ENCODE data around the gene UVRAG.

UVRAG gene

GRCh38 chr11:75884321-75884720, 69.3 kb downstream of the UVRAG start:
- H3K27ac ChIP-seq, result no peak overlapping the region

GRCh38 chr11:75888416-75888815, 73.4 kb downstream of the UVRAG start:
- H3K4me3 ChIP-seq, result no peak overlapping the region
- H3K27ac ChIP-seq, result no peak overlapping the region
- H3K4me1 ChIP-seq, result peaks cover 25% of the 10 kb centered on the region
- no peak overlapping the region for H3K9ac ChIP-seq
- no peak for TF ChIP-seq Cebpa-rat (IDR thresholded peaks at IDR 0.05)
- 0 out of 2 replicates have a peak, but pooled peaks cover 6% of the 10 kb centered on the region for H3K9me3 ChIP-seq
- no peak overlapping the region for H3K4me2 ChIP-seq
- H3K27me3 ChIP-seq, result no peaks in the 10 kb centered on the region
- H3K36me3 ChIP-seq, result peaks cover 30% of the 10 kb centered on the region
- no peaks in the 10 kb centered on the region; the same call in 1 of the 2 replicates for H4K20me1 ChIP-seq

More at GRCh38 chr11:75884321-75884720, 69.3 kb downstream of the UVRAG start:
- no peak for TF ChIP-seq Cebpa-rat (IDR thresholded peaks at IDR 0.05)
- Histone ChIP-seq H3K27me3 (no peaks in the 10 kb centered on the region), H4K20me1 (no peaks in the 10 kb centered on the region; the same call in 1 of the 2 replicates), H3K9ac (no peak overlapping the region), H3K4me1 (peaks cover 13% of the 10 kb centered on the region), H3K4me3 (no peak overlapping the region), H3K4me2 (no peak overlapping the region), H3K36me3 (peaks cover 34% of the 10 kb centered on the region), H3K9me3 (0 out of 2 replicates have a peak, but pooled peaks cover 6% of the 10 kb centered on the region)

- no peak overlapping the region for H3K4me3 ChIP-seq
- 0 out of 2 replicates have a peak, but pooled peaks cover 3% of the 10 kb centered on the region for H3K9me3 ChIP-seq
- TF ChIP-seq Cebpa-rat (IDR thresholded peaks at IDR 0.05), result no peak
- H3K4me2 ChIP-seq, result peak overlapping the region; percentile 40
- peaks cover 28% of the 10 kb centered on the region for H4K20me1 ChIP-seq
- H3K9ac ChIP-seq, result no peak overlapping the region
- H3K27me3 ChIP-seq, result no peaks in the 10 kb centered on the region
- peaks cover 30% of the 10 kb centered on the region for H3K36me3 ChIP-seq
- H3K4me1 ChIP-seq, result peaks cover 14% of the 10 kb centered on the region
- H3K27ac ChIP-seq, result no peak overlapping the region
Observed at GRCh38 chr11:75891947-75892739, 77.1 kb downstream of the UVRAG start.

GRCh38 chr11:75893251-75893650, 78.2 kb downstream of the UVRAG start:
- TF ChIP-seq Cebpa-rat (IDR thresholded peaks at IDR 0.05), result no peak
- Histone ChIP-seq H3K9ac (no peak overlapping the region), H3K4me2 (no peak overlapping the region), H3K27ac (no peak overlapping the region), H3K36me3 (peaks cover 27% of the 10 kb centered on the region), H3K27me3 (no peaks in the 10 kb centered on the region), H4K20me1 (peaks cover 32% of the 10 kb centered on the region), H3K4me3 (no peak overlapping the region), H3K4me1 (peaks cover 12% of the 10 kb centered on the region), H3K9me3 (no peaks in the 10 kb centered on the region)

- H3K9me3 ChIP-seq, result no peaks in the 10 kb centered on the region
- H4K20me1 ChIP-seq, result peaks cover 40% of the 10 kb centered on the region
- H3K4me1 ChIP-seq, result peaks cover 12% of the 10 kb centered on the region
- no peak overlapping the region for H3K4me2 ChIP-seq
- H3K9ac ChIP-seq, result no peak overlapping the region
- no peak overlapping the region for H3K4me3 ChIP-seq
- H3K27ac ChIP-seq, result no peak overlapping the region
- H3K36me3 ChIP-seq, result peaks cover 27% of the 10 kb centered on the region
- H3K27me3 ChIP-seq, result no peaks in the 10 kb centered on the region
- no peak for TF ChIP-seq Cebpa-rat (IDR thresholded peaks at IDR 0.05)
Observed at GRCh38 chr11:75894036-75894585, 79.1 kb downstream of the UVRAG start.

GRCh38 chr11:75896843-75897419, 81.9 kb downstream of the UVRAG start:
- Histone ChIP-seq H3K27ac (no peak overlapping the region), H3K4me1 (peaks cover 4% of the 10 kb centered on the region)
- no peak for TF ChIP-seq Cebpa-rat (IDR thresholded peaks at IDR 0.05)

GRCh38 chr11:75898871-75899270, 83.9 kb downstream of the UVRAG start:
- no peak for TF ChIP-seq Cebpa-rat (IDR thresholded peaks at IDR 0.05)
- Histone ChIP-seq H3K27me3 (no peaks in the 10 kb centered on the region), H3K4me3 (no peak overlapping the region), H4K20me1 (peaks cover 86% of the 10 kb centered on the region), H3K4me1 (no peaks in the 10 kb centered on the region), H3K9me3 (no peaks in the 10 kb centered on the region), H3K4me2 (no peak overlapping the region), H3K27ac (no peak overlapping the region), H3K36me3 (peaks cover 6% of the 10 kb centered on the region), H3K9ac (no peak overlapping the region)

More at GRCh38 chr11:75896843-75897419, 81.9 kb downstream of the UVRAG start:
- Histone ChIP-seq H4K20me1 (peaks cover 67% of the 10 kb centered on the region), H3K4me3 (no peak overlapping the region), H3K9ac (no peak overlapping the region), H3K4me2 (no peak overlapping the region), H3K27me3 (no peaks in the 10 kb centered on the region), H3K9me3 (no peaks in the 10 kb centered on the region), H3K36me3 (peaks cover 20% of the 10 kb centered on the region)

- H4K20me1 ChIP-seq, result peaks cover 91% of the 10 kb centered on the region
- H3K9me3 ChIP-seq, result no peaks in the 10 kb centered on the region
- no peak overlapping the region for H3K4me2 ChIP-seq
- no peaks in the 10 kb centered on the region for H3K27me3 ChIP-seq
- TF ChIP-seq Cebpa-rat (IDR thresholded peaks at IDR 0.05), result no peak
- no peak overlapping the region for H3K4me3 ChIP-seq
- H3K4me1 ChIP-seq, result no peaks in the 10 kb centered on the region
- H3K36me3 ChIP-seq, result peaks cover 6% of the 10 kb centered on the region
- no peak overlapping the region for H3K27ac ChIP-seq
- H3K9ac ChIP-seq, result no peak overlapping the region
Observed at GRCh38 chr11:75899806-75900205, 84.8 kb downstream of the UVRAG start.

GRCh38 chr11:75900848-75901247, 85.8 kb downstream of the UVRAG start:
- no peaks in the 10 kb centered on the region for H3K27me3 ChIP-seq
- H3K36me3 ChIP-seq, result peaks cover 6% of the 10 kb centered on the region

GRCh38 chr11:75902631-75903030, 87.6 kb downstream of the UVRAG start:
- TF ChIP-seq Cebpa-rat (IDR thresholded peaks at IDR 0.05), result no peak
- no peak overlapping the region for H3K27ac ChIP-seq
- peaks cover 92% of the 10 kb centered on the region for H4K20me1 ChIP-seq
- H3K4me2 ChIP-seq, result no peak overlapping the region
- H3K9me3 ChIP-seq, result no peaks in the 10 kb centered on the region
- no peak overlapping the region for H3K9ac ChIP-seq
- no peaks in the 10 kb centered on the region for H3K4me1 ChIP-seq
- no peak overlapping the region for H3K4me3 ChIP-seq
- peaks cover 6% of the 10 kb centered on the region for H3K36me3 ChIP-seq
- H3K27me3 ChIP-seq, result no peaks in the 10 kb centered on the region

More at GRCh38 chr11:75900848-75901247, 85.8 kb downstream of the UVRAG start:
- Histone ChIP-seq H3K27ac (no peak overlapping the region), H3K9ac (no peak overlapping the region), H3K9me3 (no peaks in the 10 kb centered on the region), H4K20me1 (peaks cover 90% of the 10 kb centered on the region), H3K4me1 (no peaks in the 10 kb centered on the region), H3K4me3 (no peak overlapping the region), H3K4me2 (no peak overlapping the region)
- TF ChIP-seq Cebpa-rat (IDR thresholded peaks at IDR 0.05), result no peak

Measured in BLaER1 (cell line).